Stomach (tissue), 4 donors: ENCODE measurements around the gene CLDN18.

Experiments
- EP300 ChIP-seq: sonication (generic); formaldehyde crosslinking; IDR thresholded peaks from one replicate; pipeline ENCODE4 v1.6.1; 2017; ENCODE audit warnings: antibody characterized with exemption
- POLR2A ChIP-seq, 4 donors: fragments of 450-650 bp; IDR thresholded peaks; one replicate each; pipeline ENCODE4 v1.6.1; 2016; ENCODE audit warnings: antibody characterized with exemption in 4 of 4, control low read depth in 2 of 4, mild to moderate bottlenecking in 1 of 4, moderate library complexity in 1 of 4
- POLR2AphosphoS5 ChIP-seq, 3 donors: sonication (generic); formaldehyde crosslinking; IDR thresholded peaks; one replicate each; pipeline ENCODE4 v1.6.1; 2016; ENCODE audit warnings: antibody characterized with exemption in 3 of 3
- TF ChIP-seq, protein P1 (sequence below), 7 experiments: fragments of 450-650 bp in 4 of 7; fragments of 200-600 bp in 3 of 7; sonication (generic) in 3 of 7; IDR thresholded peaks; one replicate each; pipeline ENCODE4 v1.5.1; 2016 to 2019; ENCODE audit warnings: antibody characterized with exemption in 7 of 7, control low read depth in 2 of 7, mild to moderate bottlenecking in 1 of 7

DNA sequence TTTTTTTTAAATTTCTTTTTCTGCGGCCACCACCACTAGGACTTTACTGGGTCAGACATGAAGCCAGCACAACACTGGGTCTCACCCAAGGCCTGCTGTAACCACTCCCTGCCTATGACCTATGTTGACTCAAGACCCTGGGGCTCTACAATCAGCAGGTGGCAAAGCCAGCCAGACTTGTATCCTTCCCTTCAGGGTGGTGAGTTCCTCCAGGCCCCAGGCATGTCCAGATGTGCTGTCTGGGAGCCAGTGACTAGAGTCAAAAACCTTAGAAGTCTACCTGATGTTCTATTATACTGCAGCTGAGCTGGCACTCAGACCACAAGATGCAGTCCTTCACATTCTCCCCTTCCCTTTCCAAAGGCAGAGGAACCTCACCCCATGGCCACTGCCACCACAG, 31.6 kb upstream of the CLDN18 start:
- no peak for TF ChIP-seq POLR2A (IDR thresholded peaks at IDR 0.05)
- TF ChIP-seq, protein P1, sequence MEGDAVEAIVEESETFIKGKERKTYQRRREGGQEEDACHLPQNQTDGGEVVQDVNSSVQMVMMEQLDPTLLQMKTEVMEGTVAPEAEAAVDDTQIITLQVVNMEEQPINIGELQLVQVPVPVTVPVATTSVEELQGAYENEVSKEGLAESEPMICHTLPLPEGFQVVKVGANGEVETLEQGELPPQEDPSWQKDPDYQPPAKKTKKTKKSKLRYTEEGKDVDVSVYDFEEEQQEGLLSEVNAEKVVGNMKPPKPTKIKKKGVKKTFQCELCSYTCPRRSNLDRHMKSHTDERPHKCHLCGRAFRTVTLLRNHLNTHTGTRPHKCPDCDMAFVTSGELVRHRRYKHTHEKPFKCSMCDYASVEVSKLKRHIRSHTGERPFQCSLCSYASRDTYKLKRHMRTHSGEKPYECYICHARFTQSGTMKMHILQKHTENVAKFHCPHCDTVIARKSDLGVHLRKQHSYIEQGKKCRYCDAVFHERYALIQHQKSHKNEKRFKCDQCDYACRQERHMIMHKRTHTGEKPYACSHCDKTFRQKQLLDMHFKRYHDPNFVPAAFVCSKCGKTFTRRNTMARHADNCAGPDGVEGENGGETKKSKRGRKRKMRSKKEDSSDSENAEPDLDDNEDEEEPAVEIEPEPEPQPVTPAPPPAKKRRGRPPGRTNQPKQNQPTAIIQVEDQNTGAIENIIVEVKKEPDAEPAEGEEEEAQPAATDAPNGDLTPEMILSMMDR (IDR thresholded peaks at IDR 0.05): no peak
- no peak for TF ChIP-seq POLR2AphosphoS5 (IDR thresholded peaks at IDR 0.05)
- no peak for TF ChIP-seq EP300
